ENCODE measurements around the gene MINDY2. TPM values are rescaled to one million over a fixed set of nuclear protein-coding genes. Genes with fewer than 3 reads are reported as not detected.

Gene MINDY2
- total and polyA plus RNA-seq, 10 donors, result 2.3 to 24.0 (median 17.7) TPM

DNA sequence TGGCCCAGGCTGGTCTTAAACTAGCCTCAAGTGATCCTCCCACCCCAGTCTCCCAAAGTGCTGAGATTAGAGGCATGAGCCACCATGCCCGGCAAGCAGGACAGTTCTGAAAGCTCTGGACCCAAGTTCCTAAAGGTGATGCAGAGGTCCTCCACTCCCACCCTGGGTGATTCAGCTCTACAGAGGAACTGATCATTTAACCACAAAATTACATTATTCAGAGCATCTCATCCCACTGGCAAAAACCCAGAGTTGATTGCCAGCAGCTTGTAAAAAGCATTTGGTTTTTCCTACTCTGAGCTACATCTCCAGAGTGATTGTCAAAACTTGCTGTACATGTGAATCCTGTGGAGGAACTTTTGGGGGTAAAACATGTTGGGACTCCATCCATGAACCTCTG is 102.2 kb downstream of the MINDY2 start:
- Histone ChIP-seq H3K27ac (no peak overlapping the region), H3K4me3 (no peak overlapping the region), H3K4me1 (peaks cover 0 to 4% (median 0%) of the 10 kb centered on the region in 6 donors), H3K27me3 (replicated peaks in 1 of 7) (no peaks in the 10 kb centered on the region), H3K36me3 (peaks cover 0 to 24% (median 13%) of the 10 kb centered on the region in 6 donors), H3K9me3 (no peaks in the 10 kb centered on the region)
- intact Hi-C loops (cut with DNase I; ENCODE audit: low total_unique reads), result no loop called here
- WGBS, 5 donors, result 49 to 93% (median 56%) methylated on average over 1 of the region's 1 CpG
- no peak for TF ChIP-seq POLR2A (IDR thresholded peaks at IDR 0.05)
- TF ChIP-seq, protein P1, sequence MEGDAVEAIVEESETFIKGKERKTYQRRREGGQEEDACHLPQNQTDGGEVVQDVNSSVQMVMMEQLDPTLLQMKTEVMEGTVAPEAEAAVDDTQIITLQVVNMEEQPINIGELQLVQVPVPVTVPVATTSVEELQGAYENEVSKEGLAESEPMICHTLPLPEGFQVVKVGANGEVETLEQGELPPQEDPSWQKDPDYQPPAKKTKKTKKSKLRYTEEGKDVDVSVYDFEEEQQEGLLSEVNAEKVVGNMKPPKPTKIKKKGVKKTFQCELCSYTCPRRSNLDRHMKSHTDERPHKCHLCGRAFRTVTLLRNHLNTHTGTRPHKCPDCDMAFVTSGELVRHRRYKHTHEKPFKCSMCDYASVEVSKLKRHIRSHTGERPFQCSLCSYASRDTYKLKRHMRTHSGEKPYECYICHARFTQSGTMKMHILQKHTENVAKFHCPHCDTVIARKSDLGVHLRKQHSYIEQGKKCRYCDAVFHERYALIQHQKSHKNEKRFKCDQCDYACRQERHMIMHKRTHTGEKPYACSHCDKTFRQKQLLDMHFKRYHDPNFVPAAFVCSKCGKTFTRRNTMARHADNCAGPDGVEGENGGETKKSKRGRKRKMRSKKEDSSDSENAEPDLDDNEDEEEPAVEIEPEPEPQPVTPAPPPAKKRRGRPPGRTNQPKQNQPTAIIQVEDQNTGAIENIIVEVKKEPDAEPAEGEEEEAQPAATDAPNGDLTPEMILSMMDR (IDR thresholded peaks at IDR 0.05 in 8 of 11, conservative IDR thresholded peaks at IDR 0.05 in 3 of 11), result no peak
- no peak for TF ChIP-seq POLR2AphosphoS5 (IDR thresholded peaks at IDR 0.05)
- no peak for DNase-seq

DNA sequence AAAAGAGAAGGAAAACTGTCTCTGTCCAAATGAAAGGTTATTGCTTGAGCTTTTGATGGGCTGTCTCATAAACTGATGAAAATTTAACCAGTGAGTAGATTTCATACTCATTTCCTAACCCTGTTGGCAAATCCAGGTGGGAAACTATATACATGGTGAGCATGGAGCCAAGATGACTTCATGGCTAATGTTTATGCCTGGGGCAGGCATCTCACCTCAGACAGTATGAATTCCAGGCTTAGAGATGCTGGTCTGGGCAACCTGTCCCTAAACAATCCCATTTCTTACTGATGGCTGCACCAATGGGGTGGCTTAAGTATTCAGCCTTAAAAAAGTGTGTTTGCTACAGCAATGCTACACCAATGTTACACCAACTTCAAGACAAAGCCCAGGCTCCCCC is 104.2 kb downstream of the MINDY2 start:
- no peaks in the 10 kb centered on the region for H3K27me3 ChIP-seq (replicated peaks in 1 of 7)
- TF ChIP-seq, protein P1 (IDR thresholded peaks at IDR 0.05 in 8 of 11, conservative IDR thresholded peaks at IDR 0.05 in 3 of 11), result no peak
- TF ChIP-seq POLR2AphosphoS5 (IDR thresholded peaks at IDR 0.05) (no peak), POLR2A (IDR thresholded peaks at IDR 0.05) (no peak)
- H3K4me1 ChIP-seq, result peaks cover 0 to 13% (median 0%) of the 10 kb centered on the region in 6 donors
- no peak overlapping the region for H3K4me3 ChIP-seq
- intact Hi-C loops (cut with DNase I; ENCODE audit: low total_unique reads), result no loop called here
- no peaks in the 10 kb centered on the region for H3K9me3 ChIP-seq
- DNase-seq, result no peak
- H3K27ac ChIP-seq, result no peak overlapping the region
- peaks cover 0 to 45% (median 30%) of the 10 kb centered on the region in 6 donors for H3K36me3 ChIP-seq

DNA sequence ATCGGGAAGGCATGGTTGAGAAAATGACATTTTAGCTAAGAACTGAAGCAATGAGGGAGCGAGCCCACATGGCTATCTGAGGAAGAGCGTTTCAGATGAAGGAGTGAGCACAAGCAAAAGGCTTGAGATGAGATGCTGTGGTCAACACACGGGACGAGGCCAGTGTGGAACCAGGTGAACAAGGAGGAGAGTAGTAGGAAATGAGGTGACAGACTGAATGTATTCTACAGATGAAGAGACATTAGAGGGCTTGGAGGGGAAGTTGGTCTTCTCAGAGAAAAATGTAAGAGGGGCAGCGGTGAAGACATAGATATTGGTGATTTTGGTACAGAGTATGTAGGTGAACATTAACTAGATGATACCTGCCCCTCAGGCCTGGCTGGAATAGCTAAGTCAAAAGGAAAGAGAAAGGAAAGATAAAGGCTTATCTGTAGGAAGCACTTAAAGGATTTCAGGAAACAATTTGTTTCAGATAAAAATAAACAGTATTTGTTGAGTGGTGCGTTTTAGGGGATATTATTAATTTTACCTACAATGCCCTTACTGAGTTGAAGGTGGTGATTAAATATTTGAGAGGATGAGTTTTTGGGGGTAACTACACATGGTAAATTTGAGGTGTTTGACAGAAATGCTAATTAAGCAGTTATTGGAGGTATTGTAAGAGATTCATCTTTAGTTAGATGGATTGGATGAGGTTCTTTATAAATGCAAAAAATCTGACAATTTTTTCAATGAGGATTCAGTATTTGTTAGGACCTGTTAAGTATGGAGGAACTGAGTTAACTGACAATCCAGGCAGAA is 105.4 kb downstream of the MINDY2 start:
- no peaks in the 10 kb centered on the region for H3K9me3 ChIP-seq
- peaks cover 0 to 13% (median 0%) of the 10 kb centered on the region in 6 donors for H3K4me1 ChIP-seq
- WGBS, 5 donors, result 70 to 88% (median 80%) methylated on average over 7 of the region's 7 CpGs
- no peaks in the 10 kb centered on the region for H3K27me3 ChIP-seq (replicated peaks in 1 of 7)
- H3K36me3 ChIP-seq, result peaks cover 0 to 56% (median 42%) of the 10 kb centered on the region in 6 donors
- no peak overlapping the region for H3K27ac ChIP-seq
- peak in 1 of 3 donors; percentile 19 for TF ChIP-seq POLR2AphosphoS5 (IDR thresholded peaks at IDR 0.05)
- no peak for TF ChIP-seq POLR2A (IDR thresholded peaks at IDR 0.05)
- TF ChIP-seq, protein P1 (IDR thresholded peaks at IDR 0.05 in 8 of 11, conservative IDR thresholded peaks at IDR 0.05 in 3 of 11), result no peak
- no peak for DNase-seq
- intact Hi-C loops (cut with DNase I; ENCODE audit: low total_unique reads), result no loop called here
- H3K4me3 ChIP-seq, result no peak overlapping the region

DNA sequence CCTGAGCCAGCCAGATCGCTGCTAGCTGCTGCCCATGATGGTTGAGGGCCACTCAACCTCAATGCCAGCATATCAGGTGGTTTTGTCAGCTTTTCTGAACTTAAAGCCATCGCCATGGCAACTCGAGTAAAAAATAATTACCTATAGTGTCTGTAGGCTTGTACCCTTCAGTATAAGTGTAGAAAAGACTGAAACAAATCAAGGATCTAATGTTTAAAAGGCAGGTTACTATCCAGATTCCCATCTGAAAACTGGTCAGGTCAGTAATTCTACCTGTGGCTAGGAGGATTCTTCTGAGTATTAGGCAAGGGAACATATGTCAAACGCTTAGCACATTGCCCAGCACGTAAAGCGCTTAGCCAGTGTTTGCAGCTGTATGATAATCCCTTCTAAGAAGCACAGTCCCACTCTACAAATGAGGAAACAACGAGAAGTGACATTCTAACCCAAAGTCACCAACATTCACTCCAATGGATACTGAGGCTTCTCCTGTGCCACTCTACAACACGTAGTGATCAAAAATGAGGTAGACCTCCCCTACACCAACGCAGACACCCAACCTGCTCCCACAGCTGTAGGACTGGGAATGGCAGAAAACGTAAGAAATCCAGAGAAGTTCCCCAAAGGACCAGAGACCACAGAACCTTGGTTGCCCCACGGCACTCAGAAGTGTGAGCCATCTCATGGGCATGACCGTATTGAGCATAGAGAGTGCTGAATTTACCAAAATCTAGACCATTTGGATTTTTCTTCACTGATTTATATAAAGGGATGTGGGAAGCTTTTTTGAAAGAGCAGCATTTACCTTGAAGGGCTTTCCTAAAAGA is 107.1 kb downstream of the MINDY2 start:
- Histone ChIP-seq H3K36me3 (peaks cover 0 to 73% (median 58%) of the 10 kb centered on the region in 6 donors), H3K27me3 (replicated peaks in 1 of 7) (no peaks in the 10 kb centered on the region), H3K4me3 (no peak overlapping the region), H3K27ac (no peak overlapping the region), H3K9me3 (no peaks in the 10 kb centered on the region), H3K4me1 (peaks cover 0 to 9% (median 0%) of the 10 kb centered on the region in 6 donors)
- DNase-seq, result no peak
- 95 to 97% (median 96%) methylated on average over 12 of the region's 12 CpGs for WGBS, 5 donors
- peak in 1 of 3 donors; percentile 14 for TF ChIP-seq POLR2AphosphoS5 (IDR thresholded peaks at IDR 0.05)
- TF ChIP-seq, protein P1 (IDR thresholded peaks at IDR 0.05 in 8 of 11, conservative IDR thresholded peaks at IDR 0.05 in 3 of 11), result no peak
- no peak for TF ChIP-seq POLR2A (IDR thresholded peaks at IDR 0.05)
- intact Hi-C loops (cut with DNase I; ENCODE audit: low total_unique reads), result no loop called here
